ENCODE data around the gene TJP1. TPM values are rescaled to one million over a fixed set of nuclear protein-coding genes. Genes with fewer than 3 reads are reported as not detected.

TJP1 gene
- total RNA-seq, 1 donor from 2014 or later, result not detected

GRCh38 chr15:29652595-29652994 is 169.7 kb downstream of the TJP1 start:
- no peaks in the 10 kb centered on the region for H3K27me3 Mint-ChIP-seq (ENCODE audit: insufficient read depth)
- intact Hi-C loops (cut with micrococcal nuclease), result no loop called here

GRCh38 chr15:29651476-29652233 is 170.6 kb downstream of the TJP1 start:
- Mint-ChIP-seq H3K36me3 (ENCODE audit: low read depth) (no peaks in the 10 kb centered on the region), H3K27ac (no peak overlapping the region), H3K4me3 (no peak overlapping the region), H3K9me3 (peaks cover 28% of the 10 kb centered on the region), H3K4me1 (ENCODE audit: low read depth) (no peaks in the 10 kb centered on the region), H3K27me3 (ENCODE audit: insufficient read depth) (no peaks in the 10 kb centered on the region)
- intact Hi-C loops (cut with micrococcal nuclease), result no loop called here
- DNase-seq (ENCODE audit: low spot score), result no peak

More at GRCh38 chr15:29652595-29652994, 169.7 kb downstream of the TJP1 start:
- Mint-ChIP-seq H3K4me3 (no peak overlapping the region), H3K36me3 (ENCODE audit: low read depth) (no peaks in the 10 kb centered on the region), H3K4me1 (ENCODE audit: low read depth) (no peaks in the 10 kb centered on the region), H3K9me3 (peaks cover 21% of the 10 kb centered on the region), H3K27ac (no peak overlapping the region)
- DNase-seq (ENCODE audit: low spot score), result no peak
